SK-N-SH treated with all-trans-retinoic acid at 6 μM for 48 hours (cell line): ENCODE data around the gene RUFY3.

Experiments
- ARNTL ChIP-seq: fragments of 450-650 bp; formaldehyde crosslinking; IDR thresholded peaks from 2 replicates; pipeline ENCODE4 v1.5.0; 2020; ENCODE audit warnings: low read depth, mild to moderate bottlenecking, moderate library complexity, borderline replicate concordance
- CSDC2 ChIP-seq: fragments of 250-450 bp; sonication (Bioruptor Pico); IDR thresholded peaks from 2 replicates; pipeline ENCODE4 v1.5.0; 2020; ENCODE audit warnings: mild to moderate bottlenecking, moderate library complexity
- PPARA ChIP-seq: fragments of 250-450 bp; sonication (Bioruptor Pico); IDR thresholded peaks from 2 replicates; pipeline ENCODE4 v1.5.0; 2020; ENCODE audit warnings: mild to moderate bottlenecking, borderline replicate concordance
- RARB ChIP-seq: fragments of 250-450 bp; sonication (Bioruptor Pico); IDR thresholded peaks from 2 replicates; pipeline ENCODE4 v1.8.0; 2021; ENCODE audit warnings: mild to moderate bottlenecking, moderate library complexity
- SNAI2 ChIP-seq: fragments of 250-450 bp; sonication (Bioruptor Pico); IDR thresholded peaks from 2 replicates; pipeline ENCODE4 v1.5.0; 2020; ENCODE audit warnings: mild to moderate bottlenecking, moderate library complexity
- TCF4 ChIP-seq: fragments of 250-450 bp; sonication (Bioruptor Pico); IDR thresholded peaks from 2 replicates; pipeline ENCODE4 v1.8.0; 2021; ENCODE audit warnings: mild to moderate bottlenecking, moderate library complexity, borderline replicate concordance
- ZNF565 ChIP-seq: fragments of 450-650 bp; formaldehyde crosslinking; conservative IDR thresholded peaks from 2 replicates; pipeline ENCODE4 v1.5.0; 2020; ENCODE audit warnings: low read depth, mild to moderate bottlenecking, moderate library complexity
- TF ChIP-seq, protein P1 (sequence below): fragments of 250-450 bp; sonication (Bioruptor Pico); IDR thresholded peaks from 2 replicates; pipeline ENCODE4 v1.5.1; 2020; ENCODE audit warnings: low read depth, mild to moderate bottlenecking, moderate library complexity
- TF ChIP-seq, protein P2 (sequence below): fragments of 250-450 bp; sonication (Bioruptor Pico); IDR thresholded peaks from 2 replicates; pipeline ENCODE4 v1.8.0; 2021; ENCODE audit warnings: low read depth, mild to moderate bottlenecking, moderate library complexity, borderline replicate concordance

DNA sequence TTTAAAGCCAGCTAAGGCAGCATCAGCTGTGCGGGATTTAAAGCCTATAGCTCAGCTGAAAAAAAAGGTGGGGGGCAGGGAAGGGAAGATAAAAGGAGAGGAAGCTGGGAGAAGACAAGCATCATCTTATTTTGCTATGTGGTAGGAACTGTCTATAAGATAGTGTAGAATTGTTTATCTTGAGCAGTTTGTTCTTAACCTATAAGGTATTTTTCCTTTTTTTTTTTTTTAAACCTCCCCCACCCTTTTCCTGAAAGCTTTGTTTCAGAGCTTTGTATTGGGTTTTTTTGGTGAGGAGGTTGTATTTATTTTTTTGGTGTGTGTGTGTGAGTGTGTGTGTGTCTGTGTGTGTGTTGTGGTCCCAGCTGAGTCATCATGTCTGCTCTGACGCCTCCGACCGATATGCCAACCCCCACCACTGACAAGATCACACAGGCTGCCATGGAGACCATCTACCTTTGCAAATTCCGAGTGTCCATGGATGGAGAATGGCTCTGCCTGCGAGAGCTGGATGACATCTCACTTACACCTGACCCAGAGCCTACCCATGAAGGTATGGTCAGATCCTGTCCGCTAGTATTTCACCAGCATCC is 531 bp downstream of the RUFY3 start:
- no peak for TF ChIP-seq SNAI2 (CRISPR knock-in tag)
- TF ChIP-seq PPARA (CRISPR knock-in tag): no peak
- TF ChIP-seq ARNTL (CRISPR knock-in tag): no peak
- TF ChIP-seq, protein P1, sequence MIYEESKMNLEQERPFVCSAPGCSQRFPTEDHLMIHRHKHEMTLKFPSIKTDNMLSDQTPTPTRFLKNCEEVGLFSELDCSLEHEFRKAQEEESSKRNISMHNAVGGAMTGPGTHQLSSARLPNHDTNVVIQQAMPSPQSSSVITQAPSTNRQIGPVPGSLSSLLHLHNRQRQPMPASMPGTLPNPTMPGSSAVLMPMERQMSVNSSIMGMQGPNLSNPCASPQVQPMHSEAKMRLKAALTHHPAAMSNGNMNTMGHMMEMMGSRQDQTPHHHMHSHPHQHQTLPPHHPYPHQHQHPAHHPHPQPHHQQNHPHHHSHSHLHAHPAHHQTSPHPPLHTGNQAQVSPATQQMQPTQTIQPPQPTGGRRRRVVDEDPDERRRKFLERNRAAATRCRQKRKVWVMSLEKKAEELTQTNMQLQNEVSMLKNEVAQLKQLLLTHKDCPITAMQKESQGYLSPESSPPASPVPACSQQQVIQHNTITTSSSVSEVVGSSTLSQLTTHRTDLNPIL (CRISPR knock-in tag): no peak
- TF ChIP-seq, protein P2, sequence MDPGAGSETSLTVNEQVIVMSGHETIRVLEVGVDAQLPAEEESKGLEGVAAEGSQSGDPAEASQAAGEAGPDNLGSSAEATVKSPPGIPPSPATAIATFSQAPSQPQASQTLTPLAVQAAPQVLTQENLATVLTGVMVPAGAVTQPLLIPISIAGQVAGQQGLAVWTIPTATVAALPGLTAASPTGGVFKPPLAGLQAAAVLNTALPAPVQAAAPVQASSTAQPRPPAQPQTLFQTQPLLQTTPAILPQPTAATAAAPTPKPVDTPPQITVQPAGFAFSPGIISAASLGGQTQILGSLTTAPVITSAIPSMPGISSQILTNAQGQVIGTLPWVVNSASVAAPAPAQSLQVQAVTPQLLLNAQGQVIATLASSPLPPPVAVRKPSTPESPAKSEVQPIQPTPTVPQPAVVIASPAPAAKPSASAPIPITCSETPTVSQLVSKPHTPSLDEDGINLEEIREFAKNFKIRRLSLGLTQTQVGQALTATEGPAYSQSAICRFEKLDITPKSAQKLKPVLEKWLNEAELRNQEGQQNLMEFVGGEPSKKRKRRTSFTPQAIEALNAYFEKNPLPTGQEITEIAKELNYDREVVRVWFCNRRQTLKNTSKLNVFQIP: no peak
- TF ChIP-seq TCF4 (CRISPR knock-in tag): no peak
- no peak for TF ChIP-seq ZNF565 (CRISPR knock-in tag)
- TF ChIP-seq CSDC2 (CRISPR knock-in tag): no peak
- no peak for TF ChIP-seq RARB (CRISPR knock-in tag)
